ENCODE results near the gene STEAP3. TPM values are rescaled to one million over a fixed set of nuclear protein-coding genes. Genes with fewer than 3 reads are reported as not detected.
A peak's percentile ranks its signal among the peaks of the same experiment; 100 is the strongest.

The STEAP3 gene
- total RNA-seq, 6 experiments from 2014 or later = 118 to 165 (median 131) TPM

- H3K4me1 ChIP-seq = peaks cover 0 to 15% (median 6%) of the 10 kb centered on the region in 4 donors
- no peak overlapping the region for H3K4me3 ChIP-seq
- WGBS (ENCODE audit: insufficient coverage, low coverage, low lambda C conversion rate, missing lambda C conversion rate) = 90% methylated on average over 6 of the region's 7 CpGs
- ATAC-seq (peak in 1 of 4 donors; percentile 7), DNase-seq (no peak)
- H3K27me3 ChIP-seq = no peaks in the 10 kb centered on the region
- intact Hi-C loops (cut with DNase I) = no loop called here
- H3K9me3 ChIP-seq = no peaks in the 10 kb centered on the region
- TF ChIP-seq CTCF (IDR thresholded peaks at IDR 0.05) (no peak), POLR2A (IDR thresholded peaks at IDR 0.05) (no peak)
- H3K27ac ChIP-seq = no peak overlapping the region
- no peaks in the 10 kb centered on the region for H3K36me3 ChIP-seq
These were observed 27.1 kb upstream of the STEAP3 start for GRCh38 chr2:119196301-119197125.

- ATAC-seq (peak; percentile 21 to 37 (median 28)), DNase-seq (no peak)
- Histone ChIP-seq H3K9me3 (no peaks in the 10 kb centered on the region), H3K36me3 (no peaks in the 10 kb centered on the region), H3K4me3 (no peak overlapping the region), H3K27me3 (no peaks in the 10 kb centered on the region), H3K4me1 (peaks cover 0 to 15% (median 6%) of the 10 kb centered on the region in 4 donors), H3K27ac (no peak overlapping the region)
- intact Hi-C loops (cut with DNase I) = no loop called here
- TF ChIP-seq CTCF (IDR thresholded peaks at IDR 0.05) (no peak), POLR2A (IDR thresholded peaks at IDR 0.05) (no peak)
These were observed 26.6 kb upstream of the STEAP3 start for GRCh38 chr2:119197126-119197405.

GRCh38 chr2:119197529-119198239, 25.9 kb upstream of the STEAP3 start:
- no peaks in the 10 kb centered on the region for H3K36me3 ChIP-seq
- DNase-seq (no peak), ATAC-seq (no peak)
- TF ChIP-seq POLR2A (IDR thresholded peaks at IDR 0.05) = no peak
- TF ChIP-seq CTCF (IDR thresholded peaks at IDR 0.05) = no peak
- H3K27ac ChIP-seq = no peak overlapping the region
- H3K4me1 ChIP-seq = peaks cover 0 to 15% (median 6%) of the 10 kb centered on the region in 4 donors
- no peaks in the 10 kb centered on the region for H3K27me3 ChIP-seq
- WGBS (ENCODE audit: insufficient coverage, low coverage, low lambda C conversion rate, missing lambda C conversion rate) = 77% methylated on average over 6 of the region's 10 CpGs
- intact Hi-C loops (cut with DNase I) = no loop called here
- no peak overlapping the region for H3K4me3 ChIP-seq
- H3K9me3 ChIP-seq = no peaks in the 10 kb centered on the region

GRCh38 chr2:119198240-119198840, 25.3 kb upstream of the STEAP3 start:
- intact Hi-C loops (cut with DNase I) = no loop called here
- peaks cover 0 to 15% (median 6%) of the 10 kb centered on the region in 4 donors for H3K4me1 ChIP-seq
- no peaks in the 10 kb centered on the region for H3K9me3 ChIP-seq
- no peak overlapping the region for H3K4me3 ChIP-seq
- no peaks in the 10 kb centered on the region for H3K36me3 ChIP-seq
- H3K27me3 ChIP-seq = no peaks in the 10 kb centered on the region
- WGBS (ENCODE audit: insufficient coverage, low coverage, low lambda C conversion rate, missing lambda C conversion rate) = 77% methylated on average over 5 of the region's 7 CpGs
- no peak for DNase-seq
- ATAC-seq = peak in 1 of 4 donors; percentile 5
- TF ChIP-seq POLR2A (IDR thresholded peaks at IDR 0.05) (no peak), CTCF (IDR thresholded peaks at IDR 0.05) (no peak)
- no peak overlapping the region for H3K27ac ChIP-seq

Measured in right lobe of liver (tissue), 6 donors.